Skeletal muscle satellite cell (primary cell): ENCODE measurements around the gene VIPR1.

Experiments used
- H3K27me3 ChIP-seq: 2 replicates; pipeline ENCODE4 v1.7.0; 2013; ENCODE audit warnings: low read length; ENCODE audit not compliant: control insufficient read depth, insufficient read depth
- H3K36me3 ChIP-seq: 2 replicates; pipeline ENCODE4 v1.7.0; 2013; ENCODE audit warnings: mild to moderate bottlenecking, control low read depth, low read length; ENCODE audit not compliant: insufficient read depth
- H3K4me1 ChIP-seq: 2 replicates; pipeline ENCODE4 v1.7.0; 2013; ENCODE audit warnings: low read length; ENCODE audit not compliant: control insufficient read depth, insufficient read depth
- H3K4me2 ChIP-seq: 2 replicates; pipeline ENCODE4 v1.7.0; 2013; ENCODE audit warnings: mild to moderate bottlenecking, low read length
- H3K4me3 ChIP-seq: 2 replicates; pipeline ENCODE4 v1.7.0; 2013; ENCODE audit warnings: low read length
- H3K9ac ChIP-seq: 2 replicates; pipeline ENCODE4 v1.7.0; 2013; ENCODE audit warnings: mild to moderate bottlenecking, low read depth, low read length, moderate library complexity
- H3K9me3 ChIP-seq: replicated peaks from 2 replicates; pipeline ENCODE4 v1.7.0; 2013; ENCODE audit warnings: mild to moderate bottlenecking, control low read depth, low read length

Gene VIPR1

DNA sequence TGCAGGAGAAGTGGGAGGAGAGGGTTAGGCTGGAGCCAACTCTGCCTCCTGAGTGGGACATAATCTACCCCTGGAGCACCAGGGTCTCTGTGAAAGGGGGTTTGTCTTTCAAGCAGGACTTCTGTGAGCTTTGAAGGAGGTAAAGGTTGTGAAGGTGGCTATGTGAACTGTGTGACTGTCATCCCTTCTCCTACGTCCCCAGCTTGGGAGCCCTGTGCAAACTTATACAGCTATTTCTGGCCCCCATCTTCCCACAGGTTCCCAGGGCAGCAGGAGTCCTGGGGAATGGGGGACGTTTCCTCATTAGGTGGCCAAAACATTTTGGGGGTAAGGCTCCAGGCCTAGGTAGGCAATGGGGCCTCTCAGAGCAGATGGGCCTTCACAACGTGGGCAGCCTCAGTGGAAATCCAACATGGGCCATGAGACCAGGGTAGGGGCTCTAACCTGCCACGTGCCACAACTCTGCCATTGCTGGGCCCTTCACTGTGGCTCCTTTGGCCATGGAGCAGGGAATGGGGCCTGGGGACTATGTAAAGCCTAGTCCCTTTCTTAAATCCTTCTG is 3.5 kb downstream of the VIPR1 start:
- Histone ChIP-seq H3K36me3 (no peaks in the 10 kb centered on the region), H3K27me3 (peaks cover 78% of the 10 kb centered on the region)

DNA sequence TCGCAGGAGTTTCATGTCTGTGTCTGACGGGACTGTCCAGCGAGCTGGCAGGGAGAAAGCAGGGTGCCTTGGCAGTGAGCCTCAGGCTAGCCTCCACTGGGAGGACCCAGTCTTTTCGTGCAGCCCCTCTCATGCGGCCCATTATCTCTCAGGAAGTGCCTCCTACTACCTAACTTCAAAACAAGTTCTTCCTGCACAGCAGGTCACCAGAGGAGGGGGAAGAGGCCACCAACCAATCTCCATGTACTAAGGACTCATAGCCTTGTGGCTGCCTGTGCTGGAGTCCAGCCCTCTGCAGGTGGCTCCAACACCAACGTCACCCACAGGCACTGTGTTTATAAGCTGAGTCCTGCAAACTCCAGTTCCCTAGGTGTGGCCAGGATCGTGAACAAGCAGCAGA is 4.8 kb downstream of the VIPR1 start:
- Histone ChIP-seq H3K36me3 (no peaks in the 10 kb centered on the region), H3K4me2 (no peak overlapping the region), H3K27me3 (peaks cover 77% of the 10 kb centered on the region), H3K4me3 (no peak overlapping the region), H3K9ac (no peak overlapping the region), H3K9me3 (no peaks in the 10 kb centered on the region), H3K4me1 (peaks cover 1% of the 10 kb centered on the region)

More for the DNA sequence above, 3.5 kb downstream of the VIPR1 start:
- Histone ChIP-seq H3K9ac (no peak overlapping the region), H3K4me1 (peaks cover 11% of the 10 kb centered on the region), H3K9me3 (no peaks in the 10 kb centered on the region), H3K4me2 (no peak overlapping the region), H3K4me3 (no peak overlapping the region)

DNA sequence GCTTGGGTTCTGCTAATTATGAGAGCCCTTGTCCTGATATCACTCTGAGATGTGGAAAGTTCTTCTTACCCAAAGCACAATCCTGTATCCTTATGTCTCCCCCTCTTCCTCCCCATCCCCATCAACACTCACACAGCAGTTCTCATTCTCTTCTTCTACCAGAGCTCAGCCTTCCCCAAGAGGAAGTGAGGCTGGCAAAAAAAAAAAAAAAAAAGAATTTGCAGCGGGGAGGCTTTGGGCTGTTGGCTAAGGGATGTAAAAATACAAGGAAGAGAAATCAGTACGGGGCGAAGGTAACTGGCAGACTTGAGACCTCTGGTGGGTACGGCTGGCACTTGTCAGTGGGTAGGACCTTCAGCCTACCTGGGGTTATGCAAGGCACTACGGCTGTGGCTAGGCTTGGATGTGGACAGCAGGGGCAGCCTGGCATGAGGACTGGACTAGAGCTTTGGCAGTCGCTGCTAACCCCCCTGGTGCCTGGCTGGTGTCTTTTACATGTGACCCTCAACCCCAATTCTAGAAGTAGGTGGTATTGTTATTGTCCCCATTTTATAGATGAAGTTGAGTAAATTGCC is 5.4 kb downstream of the VIPR1 start:
- no peaks in the 10 kb centered on the region for H3K9me3 ChIP-seq
- H3K9ac ChIP-seq: no peak overlapping the region
- peaks cover 77% of the 10 kb centered on the region for H3K27me3 ChIP-seq
- H3K4me3 ChIP-seq: no peak overlapping the region
- no peaks in the 10 kb centered on the region for H3K4me1 ChIP-seq
- H3K4me2 ChIP-seq: no peak overlapping the region
- H3K36me3 ChIP-seq: no peaks in the 10 kb centered on the region

- Histone ChIP-seq H3K9me3 (no peaks in the 10 kb centered on the region), H3K4me3 (no peak overlapping the region)
These were observed 6.1 kb downstream of the VIPR1 start for GRCh38 chr3:42508562-42508961.

DNA sequence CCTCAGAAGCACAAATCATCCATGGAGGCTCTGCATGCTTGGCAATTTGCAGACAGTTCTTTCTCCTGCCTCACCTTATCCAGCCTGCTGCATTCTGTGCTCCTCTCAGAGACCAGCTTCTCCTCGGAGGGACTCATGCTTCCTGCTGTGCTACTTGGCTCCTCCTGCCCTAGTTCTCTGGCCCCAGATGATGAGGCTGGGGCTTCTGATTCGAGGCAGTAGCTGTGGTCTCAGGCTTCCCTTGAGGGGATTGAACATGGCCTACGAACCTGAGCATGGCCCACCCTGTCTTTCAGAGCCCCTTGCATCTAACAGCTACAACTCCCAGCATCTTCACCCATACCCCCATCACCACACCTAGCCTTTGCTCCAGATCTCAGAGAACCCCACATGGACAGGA is 6.7 kb downstream of the VIPR1 start:
- Histone ChIP-seq H3K4me3 (no peak overlapping the region), H3K27me3 (peaks cover 64% of the 10 kb centered on the region), H3K9me3 (no peaks in the 10 kb centered on the region), H3K36me3 (no peaks in the 10 kb centered on the region), H3K4me1 (no peaks in the 10 kb centered on the region), H3K9ac (no peak overlapping the region), H3K4me2 (no peak overlapping the region)

More at GRCh38 chr3:42508562-42508961, 6.1 kb downstream of the VIPR1 start:
- Histone ChIP-seq H3K27me3 (peaks cover 70% of the 10 kb centered on the region), H3K4me2 (no peak overlapping the region), H3K4me1 (no peaks in the 10 kb centered on the region), H3K9ac (no peak overlapping the region), H3K36me3 (no peaks in the 10 kb centered on the region)

GRCh38 chr3:42510325-42510724 is 7.9 kb downstream of the VIPR1 start:
- no peaks in the 10 kb centered on the region for H3K4me1 ChIP-seq
- no peak overlapping the region for H3K9ac ChIP-seq

DNA sequence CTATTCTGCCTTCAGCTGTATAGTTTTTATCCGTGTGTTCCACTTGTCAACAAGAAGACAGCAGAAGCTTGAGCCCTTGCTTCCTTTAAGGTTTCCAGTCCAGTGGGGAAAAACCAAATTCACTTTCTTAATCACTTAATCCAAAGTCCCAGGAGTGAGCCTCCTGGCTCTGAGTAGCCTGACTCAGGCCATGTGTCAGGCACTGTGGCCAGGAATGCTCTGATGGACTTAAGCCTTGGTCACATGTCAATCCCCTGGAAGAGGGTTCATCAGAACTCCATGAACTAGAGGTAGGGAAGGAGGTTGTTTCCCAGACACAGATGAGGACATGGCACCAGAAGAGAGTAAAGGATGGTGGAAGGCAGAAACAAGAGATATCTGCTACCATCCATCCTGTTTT is 8.8 kb downstream of the VIPR1 start:
- Histone ChIP-seq H3K4me1 (no peaks in the 10 kb centered on the region), H3K27me3 (peaks cover 55% of the 10 kb centered on the region), H3K36me3 (no peaks in the 10 kb centered on the region), H3K9me3 (no peaks in the 10 kb centered on the region), H3K4me2 (no peak overlapping the region), H3K9ac (no peak overlapping the region), H3K4me3 (no peak overlapping the region)

More at GRCh38 chr3:42510325-42510724, 7.9 kb downstream of the VIPR1 start:
- peaks cover 59% of the 10 kb centered on the region for H3K27me3 ChIP-seq
- H3K4me2 ChIP-seq: no peak overlapping the region
- H3K36me3 ChIP-seq: no peaks in the 10 kb centered on the region
- H3K4me3 ChIP-seq: no peak overlapping the region
- H3K9me3 ChIP-seq: no peaks in the 10 kb centered on the region

DNA sequence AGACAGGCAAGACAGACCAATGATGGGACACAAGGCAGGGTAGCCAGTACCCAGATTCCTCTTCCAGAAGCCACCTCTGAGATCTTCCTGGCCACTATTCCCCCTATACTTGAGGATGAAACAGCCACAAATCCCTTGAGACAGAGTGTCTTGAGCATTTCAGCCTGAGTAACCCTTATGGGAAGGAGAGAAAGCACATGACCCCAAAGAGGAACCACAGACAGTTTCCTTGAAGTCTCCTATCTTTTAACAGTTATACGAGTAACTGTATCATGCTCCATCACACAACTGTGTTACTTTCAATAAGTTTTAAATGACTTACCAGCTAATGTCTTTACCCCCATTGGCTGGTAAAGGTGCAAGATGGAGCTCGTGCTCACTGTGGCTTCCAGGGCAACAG is 9.3 kb downstream of the VIPR1 start:
- no peak overlapping the region for H3K4me3 ChIP-seq
- peaks cover 55% of the 10 kb centered on the region for H3K27me3 ChIP-seq
- H3K4me1 ChIP-seq: no peaks in the 10 kb centered on the region
- H3K9ac ChIP-seq: no peak overlapping the region
- H3K36me3 ChIP-seq: no peaks in the 10 kb centered on the region
- no peaks in the 10 kb centered on the region for H3K9me3 ChIP-seq
- no peak overlapping the region for H3K4me2 ChIP-seq

GRCh38 chr3:42513121-42513520 is 10.7 kb downstream of the VIPR1 start:
- no peak overlapping the region for H3K4me3 ChIP-seq
- H3K4me2 ChIP-seq: no peak overlapping the region
- no peaks in the 10 kb centered on the region for H3K36me3 ChIP-seq
- no peaks in the 10 kb centered on the region for H3K9me3 ChIP-seq
- peaks cover 42% of the 10 kb centered on the region for H3K27me3 ChIP-seq
- H3K4me1 ChIP-seq: no peaks in the 10 kb centered on the region
- no peak overlapping the region for H3K9ac ChIP-seq

DNA sequence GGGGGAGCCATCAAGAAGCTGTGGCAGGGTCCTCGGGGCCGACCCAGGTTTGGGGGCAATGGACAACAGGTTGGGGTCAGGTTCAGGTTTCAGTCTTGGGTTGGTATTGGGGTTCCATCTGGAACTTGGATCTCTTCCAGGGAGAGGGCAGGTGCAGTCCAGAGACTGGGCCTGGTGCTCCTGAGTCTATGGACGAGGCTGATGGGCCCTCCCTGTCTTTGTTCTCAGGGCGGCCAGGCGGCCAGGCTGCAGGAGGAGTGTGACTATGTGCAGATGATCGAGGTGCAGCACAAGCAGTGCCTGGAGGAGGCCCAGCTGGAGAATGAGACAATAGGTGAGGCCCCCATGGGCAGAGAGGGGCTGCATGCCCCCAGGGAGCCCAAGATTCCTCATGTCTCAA is 11.1 kb downstream of the VIPR1 start:
- Histone ChIP-seq H3K9ac (no peak overlapping the region), H3K4me3 (no peak overlapping the region), H3K4me2 (no peak overlapping the region), H3K27me3 (peaks cover 38% of the 10 kb centered on the region), H3K4me1 (no peaks in the 10 kb centered on the region), H3K9me3 (no peaks in the 10 kb centered on the region), H3K36me3 (no peaks in the 10 kb centered on the region)

DNA sequence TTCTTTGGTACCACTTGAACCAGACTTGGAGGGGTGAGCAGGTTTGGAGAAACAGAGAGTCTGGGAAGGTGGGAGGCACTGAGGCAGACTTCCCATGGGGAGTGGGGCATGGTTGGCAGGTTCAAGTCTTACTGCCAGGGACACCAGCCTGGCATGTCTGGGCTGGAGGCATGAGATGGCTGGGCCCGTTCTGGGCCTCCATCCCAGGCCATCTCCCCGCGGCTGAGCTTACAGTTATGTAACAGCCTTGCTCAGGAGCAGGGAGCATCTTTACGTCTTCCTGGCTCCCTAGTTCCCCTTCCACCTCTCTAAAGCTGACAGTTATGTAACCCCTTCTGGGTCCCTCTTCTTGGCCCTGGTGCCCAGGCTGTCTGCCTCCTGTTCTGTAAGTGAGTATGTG is 12.4 kb downstream of the VIPR1 start:
- H3K27me3 ChIP-seq: peaks cover 25% of the 10 kb centered on the region
- H3K36me3 ChIP-seq: no peaks in the 10 kb centered on the region
- H3K4me2 ChIP-seq: no peak overlapping the region
- no peak overlapping the region for H3K9ac ChIP-seq
- H3K4me1 ChIP-seq: no peaks in the 10 kb centered on the region
- H3K4me3 ChIP-seq: no peak overlapping the region
- H3K9me3 ChIP-seq: no peaks in the 10 kb centered on the region

DNA sequence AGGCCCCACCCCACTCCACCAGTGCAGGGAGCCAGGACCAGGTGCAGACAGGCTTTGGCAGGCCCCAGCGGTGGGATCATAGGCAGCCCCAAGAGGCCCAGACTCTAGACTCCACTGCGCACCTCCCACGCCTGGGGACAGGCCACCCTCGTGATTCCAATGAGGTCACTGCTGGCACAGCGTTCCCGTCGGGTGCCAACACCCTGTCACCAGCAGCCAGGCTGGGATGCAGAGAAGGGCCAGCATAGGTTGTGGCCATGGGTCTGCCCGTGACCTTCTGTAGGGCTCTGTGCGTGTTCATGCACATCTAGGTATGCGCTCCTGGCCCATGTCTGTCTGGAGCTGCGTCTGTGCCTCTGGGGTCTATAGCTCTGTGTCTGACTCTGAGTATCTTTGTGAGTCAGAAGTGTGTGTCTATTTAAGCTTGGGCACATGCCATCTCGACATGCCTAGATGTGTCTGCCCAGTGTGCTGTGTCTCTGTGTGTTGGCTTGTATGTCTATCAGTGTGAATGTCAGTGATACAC is 13.0 kb downstream of the VIPR1 start:
- Histone ChIP-seq H3K36me3 (no peaks in the 10 kb centered on the region), H3K9me3 (no peaks in the 10 kb centered on the region), H3K4me2 (no peak overlapping the region), H3K9ac (no peak overlapping the region), H3K4me1 (no peaks in the 10 kb centered on the region), H3K4me3 (no peak overlapping the region), H3K27me3 (peaks cover 20% of the 10 kb centered on the region)
